AML-193 (cell line): Measurements from ENCODE around the gene NEUROG1.
"Not testable (repeated sequence)": the region's sequence is repeated elsewhere in the genome, so short reads cannot be mapped to it uniquely, and the experiment has no call there.

ENCODE experiments used
- DNase-seq, 2 experiments: peaks; one replicate each; lab custom pipeline; 2025; lab: John Stamatoyannopoulos, UW

The NEUROG1 gene

GRCh38 chr5:135537271-135537670 is 1.5 kb upstream of the NEUROG1 start:
- no peak for DNase-seq

DNA sequence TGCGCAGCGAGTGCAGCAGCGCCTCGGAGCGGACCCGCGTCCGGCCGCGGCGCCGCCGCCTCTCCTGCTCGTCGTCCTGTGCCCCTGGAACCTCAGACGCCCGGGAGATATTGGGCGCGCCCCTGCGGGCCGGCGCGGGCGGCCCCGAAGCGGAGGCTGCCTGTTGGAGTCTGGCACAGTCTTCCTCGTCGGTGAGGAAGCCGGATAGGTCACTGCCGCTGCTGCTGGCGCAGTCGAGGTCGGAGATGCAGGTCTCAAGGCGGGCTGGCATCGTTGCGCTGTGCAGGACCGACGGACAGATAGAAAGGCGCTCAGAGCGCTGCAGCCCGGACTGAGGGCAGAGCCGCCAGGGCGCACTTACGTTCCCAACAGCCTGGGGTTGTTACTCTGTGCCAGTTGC is 344 bp downstream of the NEUROG1 start:
- no peak for DNase-seq

DNA sequence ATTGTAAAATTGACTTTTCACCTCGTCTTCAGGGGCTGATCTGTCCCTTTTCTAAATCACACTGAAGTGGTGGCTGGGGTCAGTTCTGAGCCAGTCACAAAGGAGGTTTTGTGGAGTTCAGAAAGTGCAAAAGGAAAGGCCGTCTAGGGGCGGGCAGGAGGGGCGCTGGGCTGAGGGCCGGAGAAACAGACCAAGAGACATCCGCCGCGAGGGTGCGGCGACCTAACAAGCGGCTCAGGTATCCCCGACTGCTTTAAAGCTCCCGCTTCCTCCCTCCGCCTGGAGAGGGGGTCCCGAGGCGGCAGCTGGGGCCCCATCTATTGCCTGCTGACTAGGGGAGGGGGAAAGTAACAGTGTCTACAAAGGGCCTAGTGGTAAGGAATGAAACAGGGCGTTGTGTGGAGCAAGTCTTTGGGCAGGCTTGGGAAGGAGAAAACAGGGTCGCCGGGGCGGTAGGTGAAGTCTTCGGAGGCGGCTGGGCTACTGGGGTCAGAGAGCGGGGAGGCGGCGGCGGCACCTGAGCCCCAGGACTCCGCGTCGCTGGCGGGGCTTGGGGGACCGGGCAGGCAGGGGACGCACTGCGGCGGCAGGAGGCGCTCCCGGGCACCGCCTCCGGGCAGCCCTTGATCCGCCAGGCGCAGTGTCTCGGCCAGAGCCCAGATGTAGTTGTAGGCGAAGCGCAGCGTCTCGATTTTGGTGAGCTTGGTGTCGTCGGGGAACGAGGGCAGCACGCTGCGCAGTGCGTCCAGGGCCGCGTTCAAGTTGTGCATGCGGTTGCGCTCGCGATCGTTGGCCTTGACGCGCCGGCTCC is 950 bp downstream of the NEUROG1 start:
- no peak for DNase-seq

- no peak for DNase-seq
Observed at GRCh38 chr5:135533794-135534193, 2.0 kb downstream of the NEUROG1 start.

DNA sequence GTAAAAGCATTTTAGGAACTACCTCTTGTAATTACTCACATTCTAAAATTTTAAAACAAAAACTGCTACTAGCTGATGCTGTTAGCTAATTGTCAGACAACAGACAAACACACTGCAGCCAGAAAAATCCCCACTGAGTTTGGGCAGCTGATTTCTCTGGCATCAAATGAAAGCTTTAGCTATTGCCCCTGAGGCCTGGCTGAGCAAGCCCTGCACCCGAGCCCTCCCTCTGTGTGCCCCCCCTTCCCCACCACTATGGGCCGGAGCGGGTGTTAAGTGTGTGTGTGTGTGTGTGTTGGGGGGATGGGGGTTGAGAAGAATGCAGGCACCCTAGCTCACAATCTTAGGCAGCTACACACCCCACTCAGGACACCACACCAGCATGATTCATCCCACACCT is 2.4 kb downstream of the NEUROG1 start:
- DNase-seq, result no peak

DNA sequence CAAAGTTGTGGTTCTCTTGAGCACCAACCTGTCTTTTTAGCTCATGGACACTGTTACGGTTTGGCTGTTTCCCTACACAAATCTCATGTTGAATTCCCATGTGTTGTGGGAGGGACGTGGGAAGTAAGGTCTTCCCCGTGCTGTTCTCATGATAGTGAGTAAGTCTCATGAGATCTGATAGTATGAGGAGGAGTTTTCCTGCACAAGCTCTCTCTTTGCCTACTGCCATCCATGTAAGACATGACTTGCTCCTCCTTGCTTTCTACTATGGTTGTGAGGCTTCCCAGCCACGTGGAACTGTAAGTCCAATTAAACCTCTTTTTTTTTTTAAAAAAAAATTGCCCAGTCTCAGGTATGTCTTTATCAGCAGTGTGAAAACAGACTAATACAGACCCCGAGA is 6.2 kb downstream of the NEUROG1 start:
- not testable (repeated sequence) for DNase-seq

DNA sequence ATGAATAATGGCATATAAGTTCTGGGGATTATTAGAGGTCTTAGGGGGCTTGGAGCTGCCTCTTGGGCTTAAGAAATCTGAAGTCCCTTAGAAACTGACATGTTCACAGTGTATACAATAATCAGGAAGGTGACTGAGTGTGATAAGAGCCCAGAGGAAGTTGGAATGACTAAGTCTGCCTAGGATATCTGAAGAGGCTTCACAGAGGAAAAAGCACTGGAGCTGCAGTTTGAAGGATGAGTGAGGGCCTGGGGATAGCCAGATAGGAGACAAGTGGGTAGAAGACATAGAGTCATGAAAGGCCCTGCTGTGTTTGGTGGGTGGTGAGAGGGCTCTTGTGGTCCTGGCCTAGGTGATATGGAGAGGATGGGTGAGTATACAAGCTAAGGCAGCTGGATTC is 8.8 kb downstream of the NEUROG1 start:
- DNase-seq, result no peak

DNA sequence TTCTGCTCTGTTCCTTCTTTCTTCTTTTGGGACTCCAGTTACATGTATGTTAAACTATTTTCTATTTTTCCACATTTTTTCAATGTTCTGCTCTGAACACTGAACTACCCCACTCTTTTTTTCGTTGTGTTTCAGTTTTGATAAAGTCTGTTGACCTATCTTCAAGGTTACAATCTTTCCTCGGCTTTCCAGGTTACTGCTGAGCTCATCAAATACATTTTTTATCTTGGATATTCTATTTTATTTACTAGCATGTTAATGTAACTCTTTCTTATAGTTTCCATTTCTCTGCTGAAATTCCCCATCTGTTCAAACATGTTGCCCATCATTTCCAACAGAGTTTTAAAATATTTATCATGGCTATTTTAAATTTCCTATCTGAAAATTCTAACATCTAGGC is 13.8 kb downstream of the NEUROG1 start:
- DNase-seq, result no peak

- DNase-seq, result no peak
Observed at GRCh38 chr5:135517631-135518030, 18.1 kb downstream of the NEUROG1 start.

DNA sequence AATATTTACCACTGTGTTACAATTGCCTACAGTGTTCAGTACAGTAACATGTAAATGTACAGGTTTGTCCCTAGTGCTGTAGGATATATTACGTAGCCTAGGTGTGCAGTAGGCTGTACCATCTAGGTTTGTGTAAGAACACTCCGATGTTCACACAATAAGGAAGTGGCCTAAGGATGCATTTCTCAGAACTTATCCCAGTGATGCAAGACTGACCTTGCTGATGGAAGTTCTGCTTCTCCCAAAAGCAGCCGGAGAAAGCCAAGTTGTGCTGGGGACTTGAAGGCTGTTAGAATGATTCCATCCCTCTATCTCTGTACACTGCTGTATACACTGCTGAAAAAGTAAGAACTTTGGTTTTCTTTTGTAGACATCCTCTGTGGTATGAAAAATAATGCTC is 21.6 kb downstream of the NEUROG1 start:
- DNase-seq, result no peak

DNA sequence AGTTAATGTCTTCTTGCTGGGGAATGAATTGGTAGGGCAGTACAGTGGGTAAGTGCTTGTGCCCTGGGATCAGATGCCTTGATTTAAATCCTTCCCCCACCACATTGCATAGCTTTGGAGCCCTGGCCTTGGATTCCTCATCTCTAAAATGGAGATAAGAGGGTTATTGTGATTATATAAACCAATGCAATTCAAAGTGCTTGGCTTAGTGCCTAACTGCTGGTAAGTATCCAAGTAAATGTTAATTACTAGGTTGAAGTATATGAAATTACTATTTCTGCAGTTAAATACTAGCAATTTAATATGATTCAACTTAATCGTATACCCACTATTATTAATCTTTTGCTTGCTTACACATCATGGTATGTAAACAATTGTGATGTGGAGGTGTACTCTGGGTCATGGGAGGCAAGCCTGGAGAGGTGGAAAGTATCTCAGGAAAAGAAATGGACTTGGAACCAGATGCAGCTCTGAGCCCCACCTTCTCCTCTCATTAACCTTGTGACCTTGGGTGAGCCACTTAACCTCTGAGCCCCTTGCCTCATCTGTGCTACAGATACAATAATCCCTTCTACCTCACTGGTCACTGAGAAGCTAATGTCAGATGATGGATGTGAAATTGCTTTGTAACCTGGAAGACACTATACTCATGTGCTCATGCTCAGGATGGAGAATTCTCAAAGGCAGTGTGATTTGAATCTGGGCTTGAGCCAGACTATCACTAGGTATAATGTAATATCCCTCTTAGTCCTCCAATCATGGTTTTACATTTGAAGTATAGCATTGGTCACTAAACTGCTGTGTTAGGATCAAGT is 23.8 kb downstream of the NEUROG1 start:
- no peak for DNase-seq

- no peak for DNase-seq
Observed at GRCh38 chr5:135509995-135510394, 25.8 kb downstream of the NEUROG1 start.

GRCh38 chr5:135508496-135509005 is 27.2 kb downstream of the NEUROG1 start:
- no peak for DNase-seq

GRCh38 chr5:135505973-135506372 is 29.8 kb downstream of the NEUROG1 start:
- no peak for DNase-seq

DNA sequence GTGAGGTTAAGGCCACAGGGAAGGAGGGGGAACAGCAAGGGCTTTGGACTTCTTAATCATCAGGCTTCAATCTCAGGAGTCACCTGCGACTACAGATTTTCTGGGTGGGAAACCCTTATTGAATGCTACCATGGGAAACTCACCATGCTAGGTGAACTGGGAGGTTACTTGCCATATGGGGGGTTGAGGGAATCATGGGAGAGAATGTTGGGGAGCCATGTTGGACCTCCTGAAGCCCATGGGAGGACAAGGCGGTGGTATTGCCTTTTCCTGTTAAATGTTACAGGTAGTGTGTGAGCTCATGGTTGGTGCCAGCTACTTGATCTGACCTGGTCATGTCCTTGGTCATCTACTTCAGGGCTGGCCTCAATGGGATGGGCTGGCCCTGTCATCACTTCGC is 31.4 kb downstream of the NEUROG1 start:
- DNase-seq, result no peak

DNA sequence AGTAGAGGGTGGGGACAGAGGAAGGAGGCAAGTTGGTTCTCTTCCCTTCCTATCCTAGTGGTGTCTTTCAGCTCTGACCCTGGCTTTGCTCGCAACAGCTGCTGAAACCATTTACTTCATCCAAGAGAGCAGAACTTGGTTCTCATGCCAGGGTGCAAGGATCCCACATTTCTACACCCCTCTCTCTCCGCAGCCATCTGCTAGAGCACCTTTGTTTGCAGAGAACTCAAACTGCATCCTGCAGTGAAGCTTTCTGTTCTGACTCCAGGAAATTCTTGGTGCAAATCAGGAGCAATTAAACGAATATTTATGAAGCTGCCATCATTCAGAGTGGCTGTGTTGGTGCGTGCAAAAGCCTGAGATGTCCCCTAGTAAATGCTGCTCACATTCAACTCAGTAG is 31.9 kb downstream of the NEUROG1 start:
- DNase-seq, result no peak

- DNase-seq, result no peak
Observed at GRCh38 chr5:135502836-135503520, 32.8 kb downstream of the NEUROG1 start.

GRCh38 chr5:135501965-135502364 is 33.8 kb downstream of the NEUROG1 start:
- no peak for DNase-seq

DNA sequence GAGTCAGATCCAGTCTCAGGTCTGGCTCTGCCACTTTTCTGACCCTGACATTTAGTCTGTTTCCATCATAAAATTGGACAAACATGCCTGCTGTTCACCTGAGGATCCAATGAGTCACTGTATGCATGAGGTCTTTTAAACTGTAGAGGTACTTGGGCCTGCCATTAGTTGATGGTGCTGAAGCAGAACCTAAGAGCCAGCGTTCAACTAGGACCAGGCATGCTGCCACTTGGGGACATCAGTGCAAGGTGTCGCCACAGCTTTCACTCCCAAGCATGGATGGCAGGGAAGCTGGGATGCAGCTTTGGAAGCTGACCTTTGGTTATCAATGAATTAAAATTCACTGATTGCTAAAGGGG is 37.1 kb downstream of the NEUROG1 start:
- no peak for DNase-seq

GRCh38 chr5:135497971-135498636 is 37.7 kb downstream of the NEUROG1 start:
- no peak for DNase-seq

- not testable (repeated sequence) for DNase-seq
Observed at GRCh38 chr5:135495531-135495930, 40.2 kb downstream of the NEUROG1 start.

DNA sequence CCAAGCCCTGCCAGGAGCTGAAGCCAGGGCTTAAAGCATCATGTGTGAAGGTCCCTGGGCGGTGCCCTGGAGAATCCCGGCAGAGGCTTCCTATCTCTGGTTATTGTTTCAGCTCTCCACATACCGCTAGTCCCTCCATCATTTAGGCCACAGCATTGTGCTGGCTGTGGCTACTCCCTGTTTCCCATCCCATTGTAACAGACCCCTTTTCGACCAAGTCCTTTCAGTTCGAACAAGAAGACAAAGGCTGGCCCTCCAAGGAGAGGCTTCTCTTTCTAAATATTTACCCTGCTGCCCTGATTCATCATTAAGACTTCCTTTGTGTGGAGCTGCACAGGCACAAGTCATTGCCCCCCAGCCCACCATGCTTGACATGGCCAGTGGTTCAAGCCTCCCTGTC is 41.6 kb downstream of the NEUROG1 start:
- DNase-seq, result no peak
